Thyroid gland (tissue), 4 donors: Measurements from ENCODE around the gene PDE8B.

Experiments
- POLR2A ChIP-seq, 2 donors: fragments of 450-650 bp; IDR thresholded peaks; one replicate each; pipeline ENCODE4 v1.6.1; 2017; ENCODE audit warnings: antibody characterized with exemption in 2 of 2, mild to moderate bottlenecking in 2 of 2, moderate library complexity in 1 of 2
- TF ChIP-seq, protein P1 (sequence below), 6 experiments: fragments of 200-600 bp in 3 of 6; fragments of 450-650 bp in 3 of 6; sonication (generic) in 3 of 6; IDR thresholded peaks; one replicate each; pipeline ENCODE4 v1.5.1; 2016 to 2019; ENCODE audit warnings: antibody characterized with exemption in 6 of 6, mild to moderate bottlenecking in 2 of 6, inconsistent platforms in 1 of 6, moderate library complexity in 1 of 6

DNA sequence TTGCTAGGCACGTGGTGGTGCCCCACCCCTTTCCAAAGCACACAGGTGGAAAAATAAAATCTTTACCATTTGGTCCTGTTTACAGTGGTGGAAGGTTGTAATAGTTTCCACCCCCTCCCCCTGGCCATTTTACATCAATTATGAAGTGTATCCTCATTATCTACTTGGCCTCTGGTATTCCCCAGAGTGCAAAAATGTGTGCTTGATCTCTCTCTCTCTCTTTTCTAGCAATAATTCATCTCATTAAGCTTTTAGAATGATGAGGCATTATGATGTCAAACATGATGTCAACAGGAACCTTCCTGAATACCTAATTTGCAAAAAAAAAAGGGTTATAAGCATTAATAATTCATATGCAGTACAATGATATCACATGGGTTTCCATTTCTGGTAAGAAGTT is 3.1 kb downstream of the PDE8B start:
- TF ChIP-seq, protein P1, sequence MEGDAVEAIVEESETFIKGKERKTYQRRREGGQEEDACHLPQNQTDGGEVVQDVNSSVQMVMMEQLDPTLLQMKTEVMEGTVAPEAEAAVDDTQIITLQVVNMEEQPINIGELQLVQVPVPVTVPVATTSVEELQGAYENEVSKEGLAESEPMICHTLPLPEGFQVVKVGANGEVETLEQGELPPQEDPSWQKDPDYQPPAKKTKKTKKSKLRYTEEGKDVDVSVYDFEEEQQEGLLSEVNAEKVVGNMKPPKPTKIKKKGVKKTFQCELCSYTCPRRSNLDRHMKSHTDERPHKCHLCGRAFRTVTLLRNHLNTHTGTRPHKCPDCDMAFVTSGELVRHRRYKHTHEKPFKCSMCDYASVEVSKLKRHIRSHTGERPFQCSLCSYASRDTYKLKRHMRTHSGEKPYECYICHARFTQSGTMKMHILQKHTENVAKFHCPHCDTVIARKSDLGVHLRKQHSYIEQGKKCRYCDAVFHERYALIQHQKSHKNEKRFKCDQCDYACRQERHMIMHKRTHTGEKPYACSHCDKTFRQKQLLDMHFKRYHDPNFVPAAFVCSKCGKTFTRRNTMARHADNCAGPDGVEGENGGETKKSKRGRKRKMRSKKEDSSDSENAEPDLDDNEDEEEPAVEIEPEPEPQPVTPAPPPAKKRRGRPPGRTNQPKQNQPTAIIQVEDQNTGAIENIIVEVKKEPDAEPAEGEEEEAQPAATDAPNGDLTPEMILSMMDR (IDR thresholded peaks at IDR 0.05) = no peak
- no peak for TF ChIP-seq POLR2A (IDR thresholded peaks at IDR 0.05)
